ENCODE data around the gene CERS6.
"Not testable (repeated sequence)": the region's sequence is repeated elsewhere in the genome, so short reads cannot be mapped to it uniquely, and the experiment has no call there.

CERS6 gene

GRCh38 chr2:168502852-168503251 is 46.8 kb downstream of the CERS6 start:
- DNase-seq, result not testable (repeated sequence)

- no peak for DNase-seq
Observed at GRCh38 chr2:168503901-168504300, 47.8 kb downstream of the CERS6 start.

- no peak for DNase-seq
Observed at GRCh38 chr2:168504323-168504722, 48.3 kb downstream of the CERS6 start.

- DNase-seq, result no peak
Observed at GRCh38 chr2:168510125-168510756, 54.2 kb downstream of the CERS6 start.

- DNase-seq, result no peak
Observed at GRCh38 chr2:168514692-168515091, 58.6 kb downstream of the CERS6 start.

GRCh38 chr2:168515502-168515901 is 59.4 kb downstream of the CERS6 start:
- no peak for DNase-seq

GRCh38 chr2:168517816-168518215 is 61.7 kb downstream of the CERS6 start:
- no peak for DNase-seq

GRCh38 chr2:168518555-168519066 is 62.5 kb downstream of the CERS6 start:
- DNase-seq, result no peak

GRCh38 chr2:168519534-168520308 is 63.6 kb downstream of the CERS6 start:
- no peak for DNase-seq

GRCh38 chr2:168521053-168521741 is 65.1 kb downstream of the CERS6 start:
- no peak for DNase-seq

- DNase-seq, result no peak
Observed at GRCh38 chr2:168522446-168522845, 66.4 kb downstream of the CERS6 start.

- DNase-seq, result no peak
Observed at GRCh38 chr2:168524005-168524404, 67.9 kb downstream of the CERS6 start.

- no peak for DNase-seq
Observed at GRCh38 chr2:168525020-168525419, 68.9 kb downstream of the CERS6 start.

GRCh38 chr2:168525716-168526446 is 69.8 kb downstream of the CERS6 start:
- no peak for DNase-seq

- no peak for DNase-seq
Observed at GRCh38 chr2:168526641-168527040, 70.6 kb downstream of the CERS6 start.

GRCh38 chr2:168528016-168528415 is 71.9 kb downstream of the CERS6 start:
- no peak for DNase-seq

GRCh38 chr2:168528469-168528868 is 72.4 kb downstream of the CERS6 start:
- DNase-seq, result no peak

- DNase-seq, result no peak
Observed at GRCh38 chr2:168529054-168529833, 73.2 kb downstream of the CERS6 start.

GRCh38 chr2:168529900-168530561 is 74.0 kb downstream of the CERS6 start:
- no peak for DNase-seq

GRCh38 chr2:168530982-168531622 is 75.0 kb downstream of the CERS6 start:
- peak; percentile 65 for DNase-seq

GRCh38 chr2:168534926-168535325 is 78.9 kb downstream of the CERS6 start:
- no peak for DNase-seq
